GM19452 (cell line): ENCODE data around the gene TIGD7.

Experiments used
- ATAC-seq: cut with Tn5 transposase; IDR thresholded peaks from one replicate; pipeline ENCODE4 v1.9.1; 2021; ENCODE audit not compliant: unreplicated experiment

Gene TIGD7

GRCh38 chr16:3305109-3306068 lies at the start of gene TIGD7, which contains the start of gene ZNF75A:
Gene TIGD7 (minus strand): TSS chr16:3305430. CDS start chr16:3300614, 4,816 bp downstream.
Gene ZNF75A (plus strand): TSS chr16:3305497. CDS start chr16:3308429, 2,932 bp downstream.
- peak; percentile 97 for ATAC-seq

GRCh38 chr16:3349175-3349574 lies 43.9 kb upstream of the TIGD7 start:
- no peak for ATAC-seq

GRCh38 chr16:3348547-3349167 lies 43.4 kb upstream of the TIGD7 start:
- no peak for ATAC-seq

GRCh38 chr16:3347586-3347985 lies 42.4 kb upstream of the TIGD7 start:
- no peak for ATAC-seq

- no peak for ATAC-seq
Observed at GRCh38 chr16:3346041-3346440, 40.8 kb upstream of the TIGD7 start.

- ATAC-seq: no peak
Observed at GRCh38 chr16:3328643-3329042, 23.4 kb upstream of the TIGD7 start.

- ATAC-seq: no peak
Observed at GRCh38 chr16:3328104-3328503, 22.9 kb upstream of the TIGD7 start.

- ATAC-seq: no peak
Observed at GRCh38 chr16:3327514-3327913, 22.3 kb upstream of the TIGD7 start.

- ATAC-seq: no peak
Observed at GRCh38 chr16:3321816-3322215, 16.6 kb upstream of the TIGD7 start.

- ATAC-seq: no peak
Observed at GRCh38 chr16:3317315-3317999, 12.2 kb upstream of the TIGD7 start.

- no peak for ATAC-seq
Observed at GRCh38 chr16:3311496-3311895, 6.3 kb upstream of the TIGD7 start.

GRCh38 chr16:3306078-3306477 lies 848 bp upstream of the TIGD7 start:
- no peak for ATAC-seq

- no peak for ATAC-seq
Observed at GRCh38 chr16:3304370-3304769, 860 bp downstream of the TIGD7 start.

GRCh38 chr16:3295783-3296182 lies 9.4 kb downstream of the TIGD7 start:
- ATAC-seq: no peak

GRCh38 chr16:3295209-3295608 lies 10.0 kb downstream of the TIGD7 start:
- ATAC-seq: no peak

GRCh38 chr16:3292604-3293003 lies 12.6 kb downstream of the TIGD7 start:
- ATAC-seq: no peak

- ATAC-seq: no peak
Observed at GRCh38 chr16:3289998-3290673, 15.1 kb downstream of the TIGD7 start.

GRCh38 chr16:3285131-3285530 lies 20.1 kb downstream of the TIGD7 start:
- no peak for ATAC-seq

GRCh38 chr16:3283543-3284447 lies 21.4 kb downstream of the TIGD7 start:
- ATAC-seq: no peak
